Hematopoietic multipotent progenitor cell treated with erythropoietin and hydrocortisone succinate and interleukin-3 and kit ligand, for 6 days (in vitro differentiated cells): Measurements from ENCODE around the gene BAIAP2L2.

Experiments used
- DNase-seq: peaks from one replicate; pipeline ENCODE4 v3.0.0-alpha.2; 2015

BAIAP2L2 gene

GRCh38 chr22:38036392-38037062, 74.0 kb downstream of the BAIAP2L2 start:
- DNase-seq, result no peak

- no peak for DNase-seq
Observed at GRCh38 chr22:38035530-38035885, 75.0 kb downstream of the BAIAP2L2 start.
